ENCODE measurements around the gene VWC2L. TPM values are rescaled to one million over a fixed set of nuclear protein-coding genes. Genes with fewer than 3 reads are reported as not detected.

The VWC2L gene
- total RNA-seq, 1 experiment from 2014 or later = not detected

DNA sequence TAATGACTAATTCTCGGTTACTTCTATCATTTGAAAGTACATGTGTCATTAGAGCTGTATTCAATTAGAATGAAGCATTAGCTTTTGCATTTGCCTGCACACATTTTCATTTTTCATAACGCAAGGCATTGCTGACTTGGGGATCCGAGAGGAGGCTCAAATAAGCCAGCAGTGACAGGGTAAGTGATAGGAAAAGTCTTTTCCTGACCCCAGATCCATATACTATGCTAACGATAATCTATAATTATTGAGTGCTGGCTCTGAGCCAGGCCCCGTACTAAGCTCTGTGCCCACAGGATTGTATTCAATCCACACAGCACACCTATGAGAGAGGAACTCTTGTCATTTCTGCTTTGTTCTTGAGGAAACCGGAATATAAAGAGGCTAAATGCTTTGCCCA is 168.2 kb downstream of the VWC2L start:
- Histone ChIP-seq H3K27me3 (replicated peaks; ENCODE audit: insufficient read depth, low read depth, low read length, poor library complexity) (no peaks in the 10 kb centered on the region), H3K27ac (ENCODE audit: low read depth, low read length, poor library complexity, severe bottlenecking) (no peak overlapping the region), H3K4me3 (ENCODE audit: low read depth, low read length, poor library complexity, severe bottlenecking) (no peak overlapping the region), H3K36me3 (ENCODE audit: insufficient read depth, low read length, poor library complexity, severe bottlenecking) (no peaks in the 10 kb centered on the region), H3K9me3 (ENCODE audit: low read depth, low read length, poor library complexity, severe bottlenecking) (no peaks in the 10 kb centered on the region), H3K4me1 (ENCODE audit: insufficient read depth, low read length, poor library complexity, severe bottlenecking) (peaks cover 13% of the 10 kb centered on the region)
- POLR2A ChIA-PET (ENCODE audit: low non-redundant PET) = no interaction called here
- TF ChIP-seq, protein P1, sequence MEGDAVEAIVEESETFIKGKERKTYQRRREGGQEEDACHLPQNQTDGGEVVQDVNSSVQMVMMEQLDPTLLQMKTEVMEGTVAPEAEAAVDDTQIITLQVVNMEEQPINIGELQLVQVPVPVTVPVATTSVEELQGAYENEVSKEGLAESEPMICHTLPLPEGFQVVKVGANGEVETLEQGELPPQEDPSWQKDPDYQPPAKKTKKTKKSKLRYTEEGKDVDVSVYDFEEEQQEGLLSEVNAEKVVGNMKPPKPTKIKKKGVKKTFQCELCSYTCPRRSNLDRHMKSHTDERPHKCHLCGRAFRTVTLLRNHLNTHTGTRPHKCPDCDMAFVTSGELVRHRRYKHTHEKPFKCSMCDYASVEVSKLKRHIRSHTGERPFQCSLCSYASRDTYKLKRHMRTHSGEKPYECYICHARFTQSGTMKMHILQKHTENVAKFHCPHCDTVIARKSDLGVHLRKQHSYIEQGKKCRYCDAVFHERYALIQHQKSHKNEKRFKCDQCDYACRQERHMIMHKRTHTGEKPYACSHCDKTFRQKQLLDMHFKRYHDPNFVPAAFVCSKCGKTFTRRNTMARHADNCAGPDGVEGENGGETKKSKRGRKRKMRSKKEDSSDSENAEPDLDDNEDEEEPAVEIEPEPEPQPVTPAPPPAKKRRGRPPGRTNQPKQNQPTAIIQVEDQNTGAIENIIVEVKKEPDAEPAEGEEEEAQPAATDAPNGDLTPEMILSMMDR (conservative IDR thresholded peaks at IDR 0.05; ENCODE audit: low read depth, low read length) = no peak
- TF ChIP-seq EZH2 (IDR thresholded peaks at IDR 0.05; ENCODE audit: borderline replicate concordance, low read depth, low read length, poor library complexity, severe bottlenecking) = no peak
- DNase-seq (ENCODE audit: low spot score) = no peak
- CTCF ChIA-PET = no interaction called here
- BruUV-seq (replicated peaks) = no TSS peak
- intact Hi-C loops (cut with micrococcal nuclease; ENCODE audit: unreplicated experiment) = no loop called here

DNA sequence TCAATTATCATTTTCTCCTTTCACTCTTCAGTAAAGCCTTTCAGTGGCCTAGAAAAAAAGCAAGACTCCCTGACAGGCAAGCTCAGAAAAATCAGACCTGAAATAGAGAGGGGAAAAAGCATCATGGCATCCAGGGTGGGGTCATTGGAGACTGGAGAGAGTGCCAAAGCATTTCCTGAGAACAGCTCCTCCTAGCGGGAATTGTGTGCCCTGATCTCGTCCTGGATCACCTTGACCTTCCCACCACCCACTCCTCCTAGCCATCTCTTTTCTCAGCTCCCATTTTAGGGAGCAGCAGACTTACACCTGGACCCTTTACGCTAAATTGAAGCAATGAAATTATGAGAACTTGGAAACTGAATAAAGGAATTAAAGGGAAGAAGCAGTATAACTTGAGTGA is 176.6 kb downstream of the VWC2L start:
- no TSS peak for BruUV-seq (replicated peaks)
- Histone ChIP-seq H3K4me1 (ENCODE audit: insufficient read depth, low read length, poor library complexity, severe bottlenecking) (no peaks in the 10 kb centered on the region), H3K9me3 (ENCODE audit: low read depth, low read length, poor library complexity, severe bottlenecking) (no peaks in the 10 kb centered on the region), H3K27me3 (replicated peaks; ENCODE audit: insufficient read depth, low read depth, low read length, poor library complexity) (no peaks in the 10 kb centered on the region), H3K36me3 (ENCODE audit: insufficient read depth, low read length, poor library complexity, severe bottlenecking) (no peaks in the 10 kb centered on the region), H3K27ac (ENCODE audit: low read depth, low read length, poor library complexity, severe bottlenecking) (no peak overlapping the region), H3K4me3 (ENCODE audit: low read depth, low read length, poor library complexity, severe bottlenecking) (no peak overlapping the region)
- ChIA-PET CTCF (no interaction called here), POLR2A (ENCODE audit: low non-redundant PET) (no interaction called here)
- intact Hi-C loops (cut with micrococcal nuclease; ENCODE audit: unreplicated experiment) = no loop called here
- no peak for DNase-seq (ENCODE audit: low spot score)
- no peak for TF ChIP-seq EZH2 (IDR thresholded peaks at IDR 0.05; ENCODE audit: borderline replicate concordance, low read depth, low read length, poor library complexity, severe bottlenecking)
- TF ChIP-seq, protein P1 (conservative IDR thresholded peaks at IDR 0.05; ENCODE audit: low read depth, low read length) = peak; percentile 44; the same call in 1 of the 2 replicates

DNA sequence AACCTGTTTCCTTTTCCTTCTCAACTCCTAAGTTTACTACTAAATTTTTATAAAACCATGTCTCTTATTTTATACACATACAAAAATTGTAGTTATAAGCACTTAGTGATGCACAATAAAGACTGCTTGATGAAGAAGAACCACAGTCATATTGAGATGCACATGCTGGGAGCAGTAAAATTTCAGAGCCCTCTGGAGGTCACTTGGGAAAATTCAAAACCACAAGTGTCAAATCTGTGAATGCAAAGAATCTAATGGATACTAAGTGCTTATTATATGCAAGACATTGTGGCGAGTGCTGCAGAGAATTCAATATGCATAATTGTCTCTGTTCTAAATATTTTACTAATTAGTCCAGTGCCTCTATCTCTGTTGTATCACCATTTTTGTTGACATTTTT is 180.5 kb downstream of the VWC2L start:
- POLR2A ChIA-PET (ENCODE audit: low non-redundant PET) = no interaction called here
- CTCF ChIA-PET = no interaction called here

More for the DNA sequence above, 180.5 kb downstream of the VWC2L start:
- intact Hi-C loops (cut with micrococcal nuclease; ENCODE audit: unreplicated experiment) = no loop called here
- Histone ChIP-seq H3K4me1 (ENCODE audit: insufficient read depth, low read length, poor library complexity, severe bottlenecking) (no peaks in the 10 kb centered on the region), H3K4me3 (ENCODE audit: low read depth, low read length, poor library complexity, severe bottlenecking) (no peak overlapping the region), H3K36me3 (ENCODE audit: insufficient read depth, low read length, poor library complexity, severe bottlenecking) (no peaks in the 10 kb centered on the region), H3K27me3 (replicated peaks; ENCODE audit: insufficient read depth, low read depth, low read length, poor library complexity) (no peaks in the 10 kb centered on the region), H3K9me3 (ENCODE audit: low read depth, low read length, poor library complexity, severe bottlenecking) (no peaks in the 10 kb centered on the region), H3K27ac (ENCODE audit: low read depth, low read length, poor library complexity, severe bottlenecking) (no peak overlapping the region)
- BruUV-seq (replicated peaks) = no TSS peak
- TF ChIP-seq, protein P1 (conservative IDR thresholded peaks at IDR 0.05; ENCODE audit: low read depth, low read length) = peak; percentile 41
- TF ChIP-seq EZH2 (IDR thresholded peaks at IDR 0.05; ENCODE audit: borderline replicate concordance, low read depth, low read length, poor library complexity, severe bottlenecking) = no peak
- peak; percentile 19 for DNase-seq (ENCODE audit: low spot score)
